Upper lobe of left lung (tissue), 6 donors: ENCODE results near the gene EVL. TPM values are rescaled to one million over a fixed set of nuclear protein-coding genes. Genes with fewer than 3 reads are reported as not detected.

ENCODE experiments used
- ATAC-seq, 2 donors: fragments of 200-7000 bp; cut with Tn5 transposase; one replicate each; pipeline ENCODE4 v1.9.1; 2022; ENCODE audit warnings: mild to moderate bottlenecking in 2 of 2, moderate library complexity in 2 of 2; ENCODE audit not compliant: low FRiP score in 2 of 2
- DNase-seq, 2 donors: peaks; one replicate each; pipeline ENCODE4 v3.0.0-alpha.2; 2019 to 2020
- H3K27ac ChIP-seq, 4 donors: fragments of 200-600 bp; sonication (generic); one replicate each; pipeline ENCODE4 v1.5.1; 2016 to 2019
- H3K27me3 ChIP-seq, 4 donors: fragments of 200-600 bp; sonication (generic); one replicate each; pipeline ENCODE4 v1.5.1; 2017 to 2019
- H3K36me3 ChIP-seq, 4 donors: fragments of 200-600 bp; sonication (generic); one replicate each; pipeline ENCODE4 v1.5.1; 2016 to 2019
- H3K4me1 ChIP-seq, 4 donors: fragments of 200-600 bp; sonication (generic); one replicate each; pipeline ENCODE4 v1.5.1; 2018 to 2019
- H3K4me3 ChIP-seq, 4 donors: fragments of 200-600 bp; sonication (generic); one replicate each; pipeline ENCODE4 v1.5.1; 2017 to 2019; ENCODE audit warnings: mild to moderate bottlenecking in 2 of 4, moderate library complexity in 1 of 4
- H3K9me3 ChIP-seq, 4 donors: fragments of 200-600 bp; sonication (generic); one replicate each; pipeline ENCODE4 v1.5.1; 2018 to 2019
- EP300 ChIP-seq, 4 donors: sonication (generic); formaldehyde crosslinking; IDR thresholded peaks; one replicate each; pipeline ENCODE4 v1.5.1; 2017; ENCODE audit warnings: antibody characterized with exemption in 4 of 4, control low read depth in 2 of 4
- POLR2A ChIP-seq, 4 donors: fragments of 450-650 bp; IDR thresholded peaks; one replicate each; pipeline ENCODE4 v1.5.1; 2016 to 2017; ENCODE audit warnings: antibody characterized with exemption in 4 of 4, mild to moderate bottlenecking in 2 of 4
- POLR2AphosphoS5 ChIP-seq, 2 donors: sonication (generic); formaldehyde crosslinking; IDR thresholded peaks; one replicate each; pipeline ENCODE4 v1.5.1; 2017; ENCODE audit warnings: antibody characterized with exemption in 2 of 2
- WGBS, 2 donors: methylation state at CpG; one replicate each; pipeline ENCODE4 v1.1.5; 2017 to 2018; 5-methylcytosine and 5-hydroxymethylcytosine counted together
- small RNA-seq, 4 donors: library from RNA; depleted of rRNA; stranded (forward); fragments of <200 nt; gene quantifications; one replicate each; pipeline ENCODE3, GENCODE V24; 2016
- total RNA-seq, 6 donors: library from RNA; depleted of rRNA in 4 of 6; stranded (reverse); fragments of >200 nt in 4 of 6; gene quantifications; one replicate each; pipeline versions ENCODE4 v1.1.0 to v1.2.1, GENCODE V29; 2016 to 2021
- TF ChIP-seq, protein P1 (sequence below), 6 experiments: fragments of 450-650 bp in 4 of 6; fragments of 200-600 bp in 2 of 6; sonication (generic) in 2 of 6; IDR thresholded peaks; one replicate each; pipeline ENCODE4 v1.5.1; 2016 to 2019; ENCODE audit warnings: antibody characterized with exemption in 6 of 6
- donor health status: DM: no; HTN: no; CAD: no; lungs with moderate emphysema.
- donor health status: DM: no; HTN: yes; CAD: no; lungs with severe emphysema.

The EVL gene
- total RNA-seq, 6 donors from 2014 or later = 69.6 to 222 (median 140) TPM

DNA sequence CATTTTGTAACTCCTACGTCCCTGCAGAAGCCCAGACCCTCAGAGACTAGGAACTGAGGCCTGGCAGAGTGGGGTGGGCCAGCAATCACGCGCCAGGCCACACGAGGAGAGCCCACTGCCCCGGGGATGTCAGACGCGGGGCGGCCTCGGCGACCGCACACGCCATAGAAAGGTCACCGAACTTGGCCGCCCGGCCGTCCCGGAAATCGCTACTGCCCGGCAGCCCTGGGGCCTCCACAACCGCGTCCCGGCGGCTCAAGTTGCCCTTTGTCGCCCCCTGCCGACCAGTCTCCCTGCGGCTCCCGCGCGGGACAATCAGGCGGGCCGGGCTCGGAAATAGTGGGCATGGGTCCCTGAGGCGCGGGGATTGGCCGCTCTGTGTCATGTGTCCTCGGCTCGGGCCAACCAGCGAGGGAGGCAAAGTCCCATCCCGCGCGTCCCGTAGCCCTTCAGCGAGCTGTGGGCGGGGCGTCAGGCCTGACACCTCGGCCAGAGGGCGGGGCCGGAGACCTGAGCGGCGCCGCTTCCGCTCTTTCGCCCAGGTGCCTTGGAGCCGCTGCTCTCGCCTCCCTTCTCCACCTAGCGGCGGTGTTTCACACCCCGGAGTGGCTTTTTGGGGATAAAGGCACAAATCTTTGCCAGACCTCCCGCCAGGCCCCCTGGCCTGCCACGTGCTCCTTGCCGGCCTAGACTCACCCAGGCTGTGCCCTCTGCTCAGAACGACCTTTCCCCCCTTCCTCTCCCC, 127.6 kb downstream of the EVL start:
- Histone ChIP-seq H3K36me3 (no peaks in the 10 kb centered on the region), H3K9me3 (no peaks in the 10 kb centered on the region), H3K4me3 (peak overlapping the region in 3 of 4 donors; percentile 36 to 54 (median 53)), H3K4me1 (peaks cover 12 to 20% (median 16%) of the 10 kb centered on the region in 4 donors), H3K27me3 (no peaks in the 10 kb centered on the region), H3K27ac (peak overlapping the region; percentile 84 to 94 (median 92))
- peak; percentile 99 to 100 for DNase-seq
- peak; percentile 73 to 86 for TF ChIP-seq POLR2AphosphoS5 (IDR thresholded peaks at IDR 0.05)
- TF ChIP-seq, protein P1, sequence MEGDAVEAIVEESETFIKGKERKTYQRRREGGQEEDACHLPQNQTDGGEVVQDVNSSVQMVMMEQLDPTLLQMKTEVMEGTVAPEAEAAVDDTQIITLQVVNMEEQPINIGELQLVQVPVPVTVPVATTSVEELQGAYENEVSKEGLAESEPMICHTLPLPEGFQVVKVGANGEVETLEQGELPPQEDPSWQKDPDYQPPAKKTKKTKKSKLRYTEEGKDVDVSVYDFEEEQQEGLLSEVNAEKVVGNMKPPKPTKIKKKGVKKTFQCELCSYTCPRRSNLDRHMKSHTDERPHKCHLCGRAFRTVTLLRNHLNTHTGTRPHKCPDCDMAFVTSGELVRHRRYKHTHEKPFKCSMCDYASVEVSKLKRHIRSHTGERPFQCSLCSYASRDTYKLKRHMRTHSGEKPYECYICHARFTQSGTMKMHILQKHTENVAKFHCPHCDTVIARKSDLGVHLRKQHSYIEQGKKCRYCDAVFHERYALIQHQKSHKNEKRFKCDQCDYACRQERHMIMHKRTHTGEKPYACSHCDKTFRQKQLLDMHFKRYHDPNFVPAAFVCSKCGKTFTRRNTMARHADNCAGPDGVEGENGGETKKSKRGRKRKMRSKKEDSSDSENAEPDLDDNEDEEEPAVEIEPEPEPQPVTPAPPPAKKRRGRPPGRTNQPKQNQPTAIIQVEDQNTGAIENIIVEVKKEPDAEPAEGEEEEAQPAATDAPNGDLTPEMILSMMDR (IDR thresholded peaks at IDR 0.05) = peak; percentile 87 to 100 (median 99)
- TF ChIP-seq EP300 (IDR thresholded peaks at IDR 0.05) = peak in 1 of 4 donors; percentile 4
- peak in 1 of 4 donors; percentile 69 for TF ChIP-seq POLR2A (IDR thresholded peaks at IDR 0.05)
- WGBS, 2 donors = 2 to 11% methylated on average over 4 to 50 of the region's 62 CpGs
- ATAC-seq = peak; percentile 99 to 100

Small RNA genes lying within 50 kb of the gene (small RNA-seq; reads per million reads assigned to genes)
- gene MIR151B (5.5 to 10.6 (median 5.8) reads per million in 4 donors), gene MIR342 (246 to 1,147 (median 355) reads per million in 4 donors)

Other genes starting within 250 kb of the EVL start
- gene DEGS2, start 94.2 kb downstream of the EVL start, total RNA-seq = 10 to 100 TPM in 1 of 6 donors, 1 to 10 TPM in 5; 2.0 to 19.9 (median 5.4) TPM
- gene YY1, start 173.7 kb downstream of the EVL start, total RNA-seq = 10 to 100 TPM; 35.6 to 70.4 (median 52.4) TPM
- 100 to 1,000 TPM in 2 of 6 donors, 10 to 100 TPM in 4; 81.5 to 275 (median 96.6) TPM for gene SLC25A29, start 241.0 kb downstream of the EVL start, total RNA-seq